LNCaP clone FGC (cell line): ENCODE data around the gene MSL1.

Experiments used
- DNase-seq: peaks from one replicate; pipeline ENCODE4 v3.0.0-alpha.2; 2011; ENCODE audit warnings: low read depth
- H3K4me3 ChIP-seq: 2 replicates; pipeline ENCODE4 v1.5.1; 2011; ENCODE audit warnings: mild to moderate bottlenecking, low read depth, low read length, control low read depth
- TF ChIP-seq, protein P1 (sequence below): IDR thresholded peaks from 2 replicates; pipeline ENCODE4 v1.5.1; 2012; ENCODE audit warnings: mild to moderate bottlenecking; ENCODE audit not compliant: control insufficient read depth, insufficient read depth; ENCODE audit errors: extremely low read depth

Gene MSL1, protein sequence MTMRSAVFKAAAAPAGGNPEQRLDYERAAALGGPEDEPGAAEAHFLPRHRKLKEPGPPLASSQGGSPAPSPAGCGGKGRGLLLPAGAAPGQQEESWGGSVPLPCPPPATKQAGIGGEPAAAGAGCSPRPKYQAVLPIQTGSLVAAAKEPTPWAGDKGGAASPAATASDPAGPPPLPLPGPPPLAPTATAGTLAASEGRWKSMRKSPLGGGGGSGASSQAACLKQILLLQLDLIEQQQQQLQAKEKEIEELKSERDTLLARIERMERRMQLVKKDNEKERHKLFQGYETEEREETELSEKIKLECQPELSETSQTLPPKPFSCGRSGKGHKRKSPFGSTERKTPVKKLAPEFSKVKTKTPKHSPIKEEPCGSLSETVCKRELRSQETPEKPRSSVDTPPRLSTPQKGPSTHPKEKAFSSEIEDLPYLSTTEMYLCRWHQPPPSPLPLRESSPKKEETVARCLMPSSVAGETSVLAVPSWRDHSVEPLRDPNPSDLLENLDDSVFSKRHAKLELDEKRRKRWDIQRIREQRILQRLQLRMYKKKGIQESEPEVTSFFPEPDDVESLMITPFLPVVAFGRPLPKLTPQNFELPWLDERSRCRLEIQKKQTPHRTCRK

DNA sequence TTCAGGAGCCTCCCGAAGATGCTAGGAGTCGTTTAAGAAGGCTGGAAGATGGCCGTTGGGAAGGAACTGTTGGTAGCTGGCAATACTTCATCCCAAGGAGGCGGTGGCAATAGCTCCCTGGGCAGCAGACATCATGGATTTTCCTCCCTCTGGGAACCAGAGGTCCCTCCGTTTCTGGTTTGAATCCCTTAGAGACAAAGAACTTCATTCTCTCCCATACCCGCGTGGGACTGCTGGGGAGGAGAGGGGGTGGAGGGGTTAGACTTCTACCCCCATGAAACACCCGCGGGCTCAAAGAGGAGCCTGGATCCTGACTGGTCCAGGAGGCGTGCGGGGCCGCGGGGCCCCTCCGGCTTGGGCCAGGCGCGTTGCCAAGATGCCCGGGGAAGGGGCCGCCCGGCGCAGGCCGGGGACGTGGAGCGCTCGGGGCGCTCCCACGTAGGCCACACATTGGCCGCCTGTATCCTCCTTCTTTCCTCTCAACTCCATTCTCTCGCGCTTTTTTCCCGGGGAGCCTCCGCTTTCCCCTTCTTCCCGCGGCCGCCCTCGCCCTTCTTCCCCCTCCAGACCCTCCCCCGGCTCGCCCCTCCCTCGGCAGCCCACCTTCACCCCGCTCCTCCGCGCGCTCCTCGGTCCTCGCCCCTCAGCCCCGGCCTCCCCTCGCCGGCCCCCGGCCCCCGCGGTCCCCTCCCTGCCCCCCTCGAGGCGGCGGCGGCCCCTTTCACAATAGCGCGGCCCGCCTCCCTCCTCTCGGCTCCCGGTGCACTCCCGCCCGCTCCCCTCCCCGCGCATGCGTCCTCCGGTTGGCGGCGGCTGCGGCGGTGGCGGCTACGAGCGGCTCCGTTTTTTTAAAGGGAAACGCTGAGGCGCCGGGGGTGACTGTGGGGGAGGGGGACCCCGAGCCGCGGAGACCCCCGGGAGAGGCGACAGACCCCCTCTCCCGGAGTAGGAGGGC lies at the start of gene MSL1:
Gene MSL1, plus strand, starts transcription at position 791 of the 955 bp plus-strand sequence. CDS start 642 bp downstream, outside the sequence.
- DNase-seq = no peak
- peak within 1 kb of the TSS; percentile 68 for H3K4me3 ChIP-seq
- TF ChIP-seq, protein P1, sequence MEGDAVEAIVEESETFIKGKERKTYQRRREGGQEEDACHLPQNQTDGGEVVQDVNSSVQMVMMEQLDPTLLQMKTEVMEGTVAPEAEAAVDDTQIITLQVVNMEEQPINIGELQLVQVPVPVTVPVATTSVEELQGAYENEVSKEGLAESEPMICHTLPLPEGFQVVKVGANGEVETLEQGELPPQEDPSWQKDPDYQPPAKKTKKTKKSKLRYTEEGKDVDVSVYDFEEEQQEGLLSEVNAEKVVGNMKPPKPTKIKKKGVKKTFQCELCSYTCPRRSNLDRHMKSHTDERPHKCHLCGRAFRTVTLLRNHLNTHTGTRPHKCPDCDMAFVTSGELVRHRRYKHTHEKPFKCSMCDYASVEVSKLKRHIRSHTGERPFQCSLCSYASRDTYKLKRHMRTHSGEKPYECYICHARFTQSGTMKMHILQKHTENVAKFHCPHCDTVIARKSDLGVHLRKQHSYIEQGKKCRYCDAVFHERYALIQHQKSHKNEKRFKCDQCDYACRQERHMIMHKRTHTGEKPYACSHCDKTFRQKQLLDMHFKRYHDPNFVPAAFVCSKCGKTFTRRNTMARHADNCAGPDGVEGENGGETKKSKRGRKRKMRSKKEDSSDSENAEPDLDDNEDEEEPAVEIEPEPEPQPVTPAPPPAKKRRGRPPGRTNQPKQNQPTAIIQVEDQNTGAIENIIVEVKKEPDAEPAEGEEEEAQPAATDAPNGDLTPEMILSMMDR = no peak

DNA sequence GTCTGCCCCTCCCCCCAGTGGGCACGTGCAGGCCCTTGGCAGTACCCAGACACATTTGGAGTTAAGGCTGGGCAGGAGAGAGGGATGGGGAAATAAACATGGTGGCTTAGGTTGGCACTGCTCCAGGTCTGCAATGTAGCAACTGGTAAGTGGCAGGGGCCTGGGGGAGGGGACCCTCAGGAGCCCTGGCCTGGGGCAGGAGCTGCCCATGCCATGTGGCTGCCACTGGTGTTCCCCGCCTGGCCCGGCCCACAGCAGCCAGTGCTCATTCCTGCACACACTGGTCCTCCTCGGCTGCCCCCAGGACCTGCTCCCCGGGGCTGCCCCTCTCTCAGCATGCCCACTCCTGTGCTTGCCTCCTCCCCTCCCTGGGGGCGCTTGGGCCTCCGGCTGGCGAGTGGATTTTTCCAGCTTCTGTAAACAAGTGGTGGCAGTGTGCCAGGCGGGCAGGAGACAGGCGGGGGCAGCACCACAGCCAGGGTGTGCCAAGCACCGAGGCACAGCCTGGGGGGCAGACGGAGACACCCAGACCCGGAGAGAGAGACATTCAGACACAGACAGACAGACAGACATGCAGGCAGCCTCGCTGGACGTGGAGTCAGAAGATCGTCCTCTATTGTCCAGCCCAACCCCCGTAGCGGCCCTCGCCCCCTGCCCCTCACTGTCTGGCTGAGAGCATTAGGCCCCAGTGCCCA lies 49.6 kb upstream of the MSL1 start:
- peak; percentile 68 for DNase-seq
- peak overlapping the region; percentile 16; the same call in 1 of the 2 replicates for H3K4me3 ChIP-seq

DNA sequence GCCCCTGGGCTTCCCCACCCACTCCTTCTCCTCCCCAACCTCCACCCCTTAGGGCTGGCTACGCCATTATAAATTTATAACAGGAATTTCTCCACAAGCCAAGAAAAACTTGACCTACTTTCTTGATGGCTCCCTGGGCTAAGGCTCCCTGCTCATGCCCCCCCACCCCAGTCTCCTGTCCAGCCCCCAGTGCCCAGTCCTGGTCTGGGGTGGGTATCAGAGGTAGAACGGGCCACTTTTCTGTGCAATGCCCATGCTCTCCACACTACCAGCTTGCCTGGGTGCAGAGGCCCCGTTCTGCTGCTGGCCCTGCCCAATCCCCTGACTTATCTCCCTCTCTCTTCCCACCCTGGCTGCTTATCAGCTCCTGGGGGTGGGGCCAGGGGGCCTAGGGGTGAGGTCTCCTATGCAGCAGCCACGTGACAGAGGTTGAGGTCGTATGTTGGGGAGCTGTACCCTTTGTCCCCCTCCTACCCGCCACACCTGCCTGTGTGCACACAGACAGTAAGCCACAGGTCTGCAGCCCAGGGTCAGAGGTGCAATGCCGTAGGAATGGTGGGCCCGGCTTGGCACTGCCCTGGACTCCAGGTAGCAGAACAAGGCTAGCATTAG lies 48.9 kb upstream of the MSL1 start:
- DNase-seq = no peak
- no peak overlapping the region for H3K4me3 ChIP-seq
- TF ChIP-seq, protein P1 = no peak

More for the DNA sequence above, 49.6 kb upstream of the MSL1 start:
- TF ChIP-seq, protein P1 = no peak

DNA sequence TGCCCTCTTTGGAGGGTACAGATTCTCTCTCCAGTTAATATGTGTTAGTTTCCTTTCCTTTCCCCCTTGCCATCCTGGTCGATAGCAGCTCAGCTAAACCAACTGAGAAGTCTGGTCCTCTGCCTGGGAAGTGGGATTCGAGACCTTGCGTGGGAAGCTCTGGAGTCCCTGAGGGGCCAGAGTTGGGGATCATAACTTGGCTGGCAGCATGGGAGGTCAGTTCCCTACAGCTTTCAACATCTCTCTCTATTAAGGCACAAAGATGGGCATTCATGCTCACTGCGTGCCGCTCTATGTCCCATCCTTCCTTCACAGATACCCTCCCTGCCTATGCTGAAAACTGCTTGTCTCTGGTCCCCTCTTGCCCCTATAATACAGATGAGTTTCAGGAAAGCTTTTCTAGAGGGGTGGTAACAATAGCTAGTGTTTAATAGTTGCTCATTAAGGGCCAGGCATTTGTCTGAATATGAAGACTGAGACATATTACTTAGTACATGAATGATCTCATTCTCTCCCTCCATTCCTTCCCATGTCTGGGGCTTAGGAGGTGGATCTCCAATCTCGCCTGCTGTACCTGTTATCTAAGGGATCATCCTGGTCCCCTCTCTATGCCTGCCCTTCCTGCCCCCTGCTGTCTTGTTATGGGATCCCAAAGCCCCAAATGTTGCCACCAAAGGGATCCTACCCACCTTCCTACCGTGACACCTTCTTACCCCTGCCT lies 48.2 kb upstream of the MSL1 start:
- TF ChIP-seq, protein P1 = no peak
- H3K4me3 ChIP-seq = no peak overlapping the region
- DNase-seq = no peak

DNA sequence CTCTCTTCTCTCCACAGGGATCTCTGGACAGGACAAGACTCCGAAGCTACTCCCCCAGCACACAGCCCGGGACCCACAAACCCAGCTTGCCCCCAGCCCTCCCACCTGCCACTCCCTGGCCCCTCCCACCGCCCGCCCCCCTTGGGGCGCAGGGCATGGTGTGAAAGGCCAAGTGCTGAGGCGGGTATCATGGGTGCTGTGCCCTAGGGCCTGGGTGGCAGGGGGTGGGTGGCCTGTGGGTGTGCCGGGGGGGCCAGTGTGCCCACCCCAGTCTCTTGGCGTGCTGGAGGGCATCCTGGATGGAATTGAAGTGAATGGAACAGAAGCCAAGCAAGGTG lies 47.6 kb upstream of the MSL1 start:
- H3K4me3 ChIP-seq = no peak overlapping the region
- TF ChIP-seq, protein P1 = no peak
- no peak for DNase-seq
